ENCODE measurements around the gene PLEKHH1.
"Not testable (repeated sequence)": the region's sequence is repeated elsewhere in the genome, so short reads cannot be mapped to it uniquely, and the experiment has no call there.

The PLEKHH1 gene

GRCh38 chr14:67536087-67536486, 3.0 kb downstream of the PLEKHH1 start:
- no peak for DNase-seq

- DNase-seq = no peak
These were observed 4.6 kb downstream of the PLEKHH1 start for GRCh38 chr14:67537736-67538135.

GRCh38 chr14:67538501-67538900, 5.4 kb downstream of the PLEKHH1 start:
- no peak for DNase-seq

DNA sequence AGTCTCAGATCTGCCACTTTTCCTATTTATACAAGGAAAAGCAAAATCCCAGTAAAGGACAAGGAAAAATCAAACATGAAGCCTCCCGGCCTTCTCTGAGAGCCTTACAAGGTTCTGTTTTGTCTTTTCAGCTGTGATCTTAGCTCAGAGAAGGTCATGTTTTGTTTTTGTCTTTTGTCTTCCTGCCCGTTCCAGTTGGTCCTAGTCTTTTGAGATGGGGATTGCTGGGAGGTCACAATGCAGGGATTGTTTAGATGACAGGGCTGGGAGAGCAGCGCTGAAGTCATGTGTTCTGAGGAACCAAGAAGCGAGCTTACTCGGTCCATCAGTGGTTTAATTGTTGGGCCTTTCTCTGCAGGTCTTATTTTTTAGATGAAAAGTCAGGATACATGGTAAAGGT, 6.0 kb downstream of the PLEKHH1 start:
- DNase-seq = no peak

GRCh38 chr14:67541448-67542387, 8.6 kb downstream of the PLEKHH1 start:
- no peak for DNase-seq

- not testable (repeated sequence) for DNase-seq
These were observed 9.5 kb downstream of the PLEKHH1 start for GRCh38 chr14:67542620-67543019.

DNA sequence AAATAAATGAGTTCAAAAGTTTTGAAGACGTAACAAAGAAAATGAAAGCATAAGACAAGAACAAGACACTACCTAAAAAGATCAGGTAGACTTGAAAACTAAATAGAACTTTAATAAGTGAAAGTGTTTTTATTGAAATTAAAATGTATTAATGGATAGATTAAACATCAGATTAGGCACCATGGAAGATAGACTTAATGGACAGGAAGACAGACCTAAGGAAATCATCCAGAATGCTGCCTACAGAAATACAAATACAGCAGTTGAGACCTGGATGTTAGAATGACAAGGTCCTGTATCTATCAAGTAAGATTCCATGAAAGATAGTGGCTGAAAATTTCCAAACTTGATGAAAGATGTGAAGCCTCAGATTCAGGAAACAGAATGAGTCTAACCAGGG, 11.5 kb downstream of the PLEKHH1 start:
- DNase-seq = no peak

DNA sequence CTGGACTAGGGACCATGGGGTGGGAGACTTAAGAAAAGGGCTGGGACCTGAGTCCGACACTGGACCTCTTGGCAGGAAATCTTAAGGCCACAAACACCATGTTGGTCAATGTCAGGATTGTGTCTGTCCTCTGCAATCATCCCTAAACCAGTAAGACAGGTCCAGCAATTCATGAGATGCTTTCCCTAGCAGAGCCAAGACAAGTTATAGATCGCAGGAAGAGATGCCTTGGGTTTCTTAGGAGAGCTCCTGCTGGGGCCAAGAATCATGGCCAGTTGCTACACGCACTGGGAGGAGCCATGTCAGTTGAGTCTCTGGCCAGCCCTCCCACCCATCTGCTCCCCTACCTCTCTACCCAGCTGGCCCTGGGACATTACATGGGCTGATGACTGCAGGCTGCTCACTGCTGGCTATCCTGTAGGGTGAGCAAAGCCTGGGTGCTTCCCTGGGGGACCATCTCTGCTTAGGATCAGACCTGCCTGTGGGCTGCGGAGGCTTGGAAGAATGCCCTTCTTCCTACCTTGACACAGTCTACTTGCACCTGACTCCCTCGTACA, 14.2 kb downstream of the PLEKHH1 start:
- DNase-seq = no peak

GRCh38 chr14:67549734-67550133, 16.6 kb downstream of the PLEKHH1 start:
- no peak for DNase-seq

- no peak for DNase-seq
These were observed 18.0 kb downstream of the PLEKHH1 start for GRCh38 chr14:67551123-67551522.

DNA sequence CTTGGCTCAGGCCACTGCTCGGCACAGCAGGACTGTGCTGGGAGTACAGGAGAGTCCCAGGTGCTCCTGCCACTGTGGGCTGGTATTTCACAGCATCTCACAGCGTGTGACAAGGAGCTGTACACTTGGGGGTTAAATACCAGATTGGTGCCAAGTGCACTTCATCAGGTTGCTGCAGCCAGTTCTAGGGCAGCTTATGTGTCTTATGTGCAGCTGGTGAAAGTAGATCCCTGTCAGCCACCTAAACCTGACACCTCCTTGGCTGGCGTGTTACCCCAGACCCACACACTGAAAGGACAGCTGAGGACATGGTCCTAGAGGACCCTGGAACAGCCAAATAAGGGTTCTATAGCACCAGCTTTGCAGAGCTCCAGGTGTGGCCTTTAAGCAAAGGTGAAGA, 18.9 kb downstream of the PLEKHH1 start:
- DNase-seq = peak; percentile 2

- no peak for DNase-seq
These were observed 20.5 kb downstream of the PLEKHH1 start for GRCh38 chr14:67553547-67553946.

DNA sequence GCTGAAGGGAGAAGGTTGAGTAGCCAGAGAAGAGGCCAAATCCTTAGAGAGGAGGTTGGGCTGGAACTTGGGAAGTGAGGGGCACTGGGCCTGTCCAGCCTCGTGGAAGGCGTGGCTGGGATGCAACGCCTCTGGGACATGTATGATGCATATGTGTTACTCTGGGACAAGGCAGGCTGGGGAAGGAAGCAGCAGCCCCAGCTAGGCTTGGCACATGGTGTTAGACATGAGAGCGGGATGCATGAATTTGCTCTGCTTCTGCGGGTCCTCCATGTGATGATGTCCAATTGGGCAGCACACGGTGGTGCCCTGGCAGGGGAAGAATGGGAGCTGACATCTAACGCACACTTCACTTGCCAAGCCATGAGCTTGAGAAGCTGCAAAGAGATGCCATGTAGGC, 21.3 kb downstream of the PLEKHH1 start:
- no peak for DNase-seq

DNA sequence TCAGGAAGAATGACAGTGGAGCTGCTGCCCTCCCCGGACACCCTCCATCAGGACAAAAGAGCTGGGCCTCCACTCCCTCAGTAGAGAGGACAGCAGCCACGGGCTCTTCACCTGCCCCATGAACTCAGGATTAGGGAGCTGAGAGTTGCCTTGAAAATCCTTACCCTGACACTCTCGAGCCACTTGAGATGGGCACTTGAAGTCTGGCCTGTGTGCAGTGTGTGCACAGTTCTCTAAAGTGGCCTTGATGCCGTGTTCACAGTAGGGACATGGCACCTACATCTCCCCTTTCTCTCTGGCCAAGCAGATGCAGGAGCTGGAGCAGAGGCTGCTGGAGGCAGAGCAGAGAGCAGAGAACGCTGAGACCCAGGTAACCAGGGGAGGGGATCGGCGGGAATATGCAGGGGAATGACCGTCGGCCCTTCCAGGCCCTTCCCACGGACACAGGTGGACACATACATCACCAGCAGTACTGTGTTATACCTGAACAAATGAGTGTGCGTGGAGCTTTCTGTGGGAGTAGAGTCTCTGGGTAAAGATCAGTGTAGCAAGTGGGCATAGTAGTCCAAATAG, 22.5 kb downstream of the PLEKHH1 start:
- DNase-seq = no peak

DNA sequence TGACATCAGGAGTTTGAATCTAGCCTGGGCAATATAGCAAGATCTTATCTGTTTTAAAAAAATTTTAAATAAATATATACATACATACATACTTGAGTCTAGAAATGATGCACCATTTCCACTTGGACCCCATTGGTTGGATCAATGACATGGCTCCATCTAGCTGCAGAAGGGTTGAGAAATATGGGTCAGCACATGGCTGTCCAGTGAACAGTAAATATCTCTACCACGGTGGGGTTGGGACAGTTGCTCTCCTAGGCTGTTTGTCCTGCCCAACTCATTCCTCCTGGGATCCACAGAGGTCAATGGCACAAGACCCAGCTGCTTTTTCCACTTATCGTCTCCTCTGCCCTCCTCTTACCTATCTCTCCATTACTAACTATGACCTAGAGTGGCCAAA, 23.6 kb downstream of the PLEKHH1 start:
- no peak for DNase-seq

DNA sequence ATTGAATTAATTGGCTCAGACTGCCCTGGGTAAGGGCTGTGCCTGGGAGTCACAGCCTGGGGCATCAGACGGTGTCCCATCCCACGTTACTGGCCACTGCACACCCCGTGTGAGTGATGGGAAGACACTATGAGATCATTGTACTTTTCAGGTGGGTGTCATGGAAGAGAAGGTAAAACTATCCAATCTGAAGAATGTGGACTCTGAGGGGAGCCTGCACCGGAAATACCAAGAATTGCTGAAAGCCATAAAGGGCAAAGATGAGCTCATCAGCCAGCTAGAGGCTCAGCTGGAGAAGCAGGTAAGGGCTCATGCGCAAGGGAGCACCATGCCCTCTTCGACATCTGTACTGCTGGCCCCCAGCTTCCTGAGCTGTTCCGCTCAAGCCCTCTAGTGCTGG, 24.0 kb downstream of the PLEKHH1 start:
- DNase-seq = no peak

GRCh38 chr14:67557656-67558055, 24.6 kb downstream of the PLEKHH1 start:
- DNase-seq = no peak

- no peak for DNase-seq
These were observed 26.5 kb downstream of the PLEKHH1 start for GRCh38 chr14:67559639-67560038.

DNA sequence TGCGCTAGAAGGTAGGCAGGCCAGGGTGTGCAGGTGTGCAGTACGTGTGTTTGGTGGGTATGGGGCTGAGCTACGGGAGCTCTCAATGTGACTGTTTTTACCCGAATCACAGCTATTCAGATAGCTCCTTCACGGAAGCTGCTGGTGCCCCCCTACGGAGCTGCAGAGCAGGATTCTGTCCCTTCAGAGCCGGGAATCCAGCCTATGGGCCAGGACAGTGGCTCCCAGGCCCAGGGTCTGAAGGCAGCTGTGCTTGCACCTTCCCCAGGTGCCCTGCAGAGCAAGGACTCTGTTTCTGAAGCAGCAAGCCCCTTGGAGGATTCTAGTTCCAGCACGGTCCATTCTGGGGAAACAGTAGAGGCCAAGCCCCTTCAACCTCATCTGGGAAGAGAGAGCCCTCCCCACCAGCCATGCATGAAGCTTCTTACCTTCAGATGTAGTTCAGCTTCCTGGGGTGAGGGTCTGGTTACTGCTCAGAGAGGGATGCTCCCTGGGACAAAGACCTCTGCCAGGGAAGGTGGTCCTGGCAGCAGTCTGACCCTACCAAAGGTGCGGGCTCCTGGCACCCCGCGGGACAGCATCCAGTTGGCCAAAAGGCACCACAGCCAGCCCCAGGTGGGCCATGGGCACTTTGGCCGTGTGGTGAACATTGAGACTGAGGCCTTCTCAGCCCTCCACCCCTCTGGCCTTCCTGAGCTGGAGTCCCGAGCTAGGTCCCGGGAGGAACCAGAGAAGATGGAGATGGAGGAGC, 29.1 kb downstream of the PLEKHH1 start:
- DNase-seq = no peak

DNA sequence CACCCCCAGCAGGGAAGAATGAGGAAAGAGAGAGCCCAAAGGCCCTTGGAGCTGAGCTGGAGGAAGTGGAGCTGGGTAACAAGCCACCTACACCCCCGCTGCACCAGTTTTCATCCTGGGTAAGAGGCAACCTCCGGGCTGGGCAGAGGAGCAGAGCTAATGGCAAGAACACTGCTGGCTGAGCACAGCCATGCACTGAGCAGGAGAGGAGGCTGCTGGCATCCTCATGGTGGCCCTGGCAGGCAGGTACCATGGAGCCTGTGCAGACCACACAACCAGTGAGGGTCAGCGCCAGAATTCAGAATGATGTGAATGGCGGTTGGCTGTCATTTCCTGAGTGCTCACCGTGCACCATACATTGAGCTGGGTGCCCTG, 29.7 kb downstream of the PLEKHH1 start:
- DNase-seq = no peak

DNA sequence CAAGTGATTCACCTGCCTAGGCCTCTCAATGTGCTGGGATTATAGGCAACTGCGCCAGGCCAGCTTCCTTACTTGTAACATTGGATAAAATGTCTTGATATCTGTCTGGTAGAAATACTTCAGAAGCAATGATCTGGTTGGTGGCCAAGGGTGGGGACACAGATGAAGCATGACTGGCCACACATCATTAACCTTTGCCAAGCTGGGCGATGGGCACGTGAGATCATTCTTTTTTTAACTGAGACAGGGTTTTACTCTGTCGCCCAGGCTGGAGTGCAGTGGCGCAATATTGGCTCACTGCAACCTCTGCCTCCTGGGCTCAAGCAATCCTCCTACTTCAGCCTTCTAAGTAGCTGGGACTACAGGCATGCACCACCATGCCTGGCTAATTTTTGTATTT, 31.1 kb downstream of the PLEKHH1 start:
- DNase-seq = no peak

DNA sequence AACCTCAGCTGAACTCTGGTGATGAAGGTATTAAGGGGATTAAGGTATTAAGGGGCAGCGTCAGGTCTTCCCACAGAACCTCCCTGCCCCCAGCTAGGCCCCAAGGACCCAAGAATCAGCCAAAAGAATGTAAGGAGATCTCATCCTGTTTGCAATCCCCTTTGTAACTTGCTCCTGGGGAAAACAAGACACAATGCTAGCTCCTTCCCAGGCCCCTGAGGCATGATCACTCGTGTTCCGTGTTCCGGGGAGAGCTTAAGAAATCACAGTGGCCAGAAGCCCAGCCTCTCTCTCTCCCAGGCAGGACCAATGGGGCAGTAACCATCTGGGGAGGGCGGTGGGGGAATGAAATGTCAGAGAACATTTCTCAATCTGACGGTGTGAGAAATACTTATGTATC, 33.8 kb downstream of the PLEKHH1 start:
- DNase-seq = no peak

DNA sequence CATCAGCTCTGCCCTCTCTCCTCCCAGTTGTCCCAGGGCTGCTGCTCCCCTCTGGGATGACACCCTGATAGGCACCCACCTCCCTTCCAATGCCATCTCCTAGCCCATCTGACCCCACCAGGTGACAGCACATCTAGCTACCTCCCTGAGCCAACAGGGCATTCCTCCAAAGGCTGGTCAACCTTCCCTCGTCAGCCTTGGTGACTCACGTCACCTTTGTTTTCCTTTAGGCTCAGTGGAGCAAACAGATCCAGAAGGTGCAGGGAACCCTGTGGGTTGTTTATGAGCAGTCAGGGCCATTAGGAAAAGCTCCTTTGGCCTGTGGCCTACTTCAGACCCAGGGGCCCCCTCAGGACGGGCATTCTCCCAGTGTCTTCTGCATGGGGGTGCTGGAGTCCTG, 34.6 kb downstream of the PLEKHH1 start:
- DNase-seq = no peak

All from NCI-H1092 (cell line).